Spleen (tissue), 7 donors: Measurements from ENCODE around the gene WSCD2.

Source experiments
- POLR2A ChIP-seq, 3 donors: fragments of 450-650 bp; IDR thresholded peaks; one replicate each; pipeline ENCODE4 v1.5.1; 2017; ENCODE audit warnings: antibody characterized with exemption in 3 of 3, mild to moderate bottlenecking in 1 of 3
- TF ChIP-seq, protein P1 (sequence below), 11 experiments: fragments of 200-600 bp in 7 of 11; fragments of 450-650 bp in 4 of 11; sonication (generic) in 4 of 11; IDR thresholded peaks in 8 of 11; conservative IDR thresholded peaks in 3 of 11; 1 replicate in 7 of 11; 2 replicates in 4 of 11; pipeline versions ENCODE4 v1.4.0 to v1.8.0; 2016 to 2021; ENCODE audit warnings: antibody characterized with exemption in 11 of 11, inconsistent platforms in 4 of 11, mild to moderate bottlenecking in 1 of 11
- donor health status: DM: no; HTN: no; CAD: no; lungs with moderate emphysema.
- donor health status: DM: no; HTN: no; CAD: no.
- donor health status: DM: no; HTN: no; CAD: no.

DNA sequence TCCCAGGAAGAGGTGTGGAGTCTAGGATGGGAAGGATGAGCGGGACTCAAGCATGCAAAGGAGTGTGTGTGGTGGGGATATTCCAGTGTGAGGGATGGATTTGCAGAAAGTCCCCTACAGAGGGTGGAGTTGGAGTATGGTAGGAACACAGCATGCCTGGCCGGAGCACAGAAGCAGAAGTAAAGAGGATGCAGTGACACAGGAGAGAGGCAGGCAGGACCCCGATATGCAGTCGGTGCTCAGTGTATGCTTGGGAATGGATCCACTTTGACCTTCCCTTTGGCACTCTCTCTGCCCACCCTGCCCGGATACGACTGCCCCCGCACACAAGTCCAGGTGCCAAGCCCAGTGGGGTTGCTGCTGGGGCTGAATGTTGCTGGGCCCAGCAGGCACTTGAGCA is 21.3 kb downstream of the WSCD2 start:
- TF ChIP-seq, protein P1, sequence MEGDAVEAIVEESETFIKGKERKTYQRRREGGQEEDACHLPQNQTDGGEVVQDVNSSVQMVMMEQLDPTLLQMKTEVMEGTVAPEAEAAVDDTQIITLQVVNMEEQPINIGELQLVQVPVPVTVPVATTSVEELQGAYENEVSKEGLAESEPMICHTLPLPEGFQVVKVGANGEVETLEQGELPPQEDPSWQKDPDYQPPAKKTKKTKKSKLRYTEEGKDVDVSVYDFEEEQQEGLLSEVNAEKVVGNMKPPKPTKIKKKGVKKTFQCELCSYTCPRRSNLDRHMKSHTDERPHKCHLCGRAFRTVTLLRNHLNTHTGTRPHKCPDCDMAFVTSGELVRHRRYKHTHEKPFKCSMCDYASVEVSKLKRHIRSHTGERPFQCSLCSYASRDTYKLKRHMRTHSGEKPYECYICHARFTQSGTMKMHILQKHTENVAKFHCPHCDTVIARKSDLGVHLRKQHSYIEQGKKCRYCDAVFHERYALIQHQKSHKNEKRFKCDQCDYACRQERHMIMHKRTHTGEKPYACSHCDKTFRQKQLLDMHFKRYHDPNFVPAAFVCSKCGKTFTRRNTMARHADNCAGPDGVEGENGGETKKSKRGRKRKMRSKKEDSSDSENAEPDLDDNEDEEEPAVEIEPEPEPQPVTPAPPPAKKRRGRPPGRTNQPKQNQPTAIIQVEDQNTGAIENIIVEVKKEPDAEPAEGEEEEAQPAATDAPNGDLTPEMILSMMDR (IDR thresholded peaks at IDR 0.05 in 8 of 11, conservative IDR thresholded peaks at IDR 0.05 in 3 of 11): no peak
- no peak for TF ChIP-seq POLR2A (IDR thresholded peaks at IDR 0.05)
